Peyer's patch (tissue), 4 donors: ENCODE results near the gene RFC1. TPM values are rescaled to one million over a fixed set of nuclear protein-coding genes. Genes with fewer than 3 reads are reported as not detected.

Experiments used
- DNase-seq, 3 donors: peaks; one replicate each; pipeline ENCODE4 v3.0.0-alpha.2; 2017 to 2019
- H3K27ac ChIP-seq, 4 donors: fragments of 200-600 bp; sonication (generic); one replicate each; pipeline ENCODE4 v1.5.1; 2016 to 2019
- H3K27me3 ChIP-seq, 2 donors: fragments of 200-600 bp; sonication (generic); one replicate each; pipeline ENCODE4 v1.5.1; 2019
- H3K36me3 ChIP-seq, 3 donors: fragments of 200-600 bp; sonication (generic); one replicate each; pipeline ENCODE4 v1.5.1; 2016 to 2019
- H3K4me1 ChIP-seq, 4 donors: fragments of 200-600 bp; sonication (generic); one replicate each; pipeline ENCODE4 v1.5.1; 2016 to 2019
- H3K4me3 ChIP-seq, 4 donors: fragments of 200-600 bp; sonication (generic); 1 replicate in 3 of 4; 2 replicates in 1 of 4; pipeline ENCODE4 v1.5.1; 2016 to 2019; ENCODE audit warnings: mild to moderate bottlenecking in 1 of 4
- H3K9me3 ChIP-seq, 4 donors: fragments of 200-600 bp; sonication (generic); one replicate each; pipeline ENCODE4 v1.5.1; 2016 to 2019; ENCODE audit warnings: mild to moderate bottlenecking in 1 of 4
- CTCF ChIP-seq, 6 experiments: fragments of 450-650 bp in 4 of 6; fragments of 200-600 bp in 2 of 6; sonication (generic) in 1 of 6; IDR thresholded peaks; one replicate each; pipeline ENCODE4 v1.5.1; 2017 to 2019; ENCODE audit warnings: antibody characterized with exemption in 6 of 6, mild to moderate bottlenecking in 3 of 6, moderate library complexity in 1 of 6
- POLR2A ChIP-seq, 2 donors: fragments of 450-650 bp; IDR thresholded peaks; one replicate each; pipeline ENCODE4 v1.5.1; 2017; ENCODE audit warnings: antibody characterized with exemption in 2 of 2, mild to moderate bottlenecking in 2 of 2, moderate library complexity in 2 of 2
- total RNA-seq, 4 donors: library from RNA; depleted of rRNA; stranded (reverse); fragments of >200 nt; gene quantifications; one replicate each; pipeline ENCODE4 v1.1.0, GENCODE V29; 2016

RFC1 gene
- total RNA-seq, 4 donors from 2014 or later = 15.0 to 49.5 (median 43.6) TPM

GRCh38 chr4:39286263-39286662 lies 79.9 kb downstream of the RFC1 start:
- no peak overlapping the region for H3K4me3 ChIP-seq
- no peak for DNase-seq
- TF ChIP-seq CTCF (IDR thresholded peaks at IDR 0.05) = no peak
- no peak for TF ChIP-seq POLR2A (IDR thresholded peaks at IDR 0.05)
- H3K9me3 ChIP-seq = no peaks in the 10 kb centered on the region
- no peaks in the 10 kb centered on the region for H3K27me3 ChIP-seq
- no peaks in the 10 kb centered on the region for H3K4me1 ChIP-seq
- no peak overlapping the region for H3K27ac ChIP-seq
- peaks cover 0 to 45% (median 0%) of the 10 kb centered on the region in 3 donors for H3K36me3 ChIP-seq

GRCh38 chr4:39285853-39286252 lies 80.3 kb downstream of the RFC1 start:
- peaks cover 0 to 41% (median 0%) of the 10 kb centered on the region in 3 donors for H3K36me3 ChIP-seq
- H3K4me3 ChIP-seq = no peak overlapping the region
- no peaks in the 10 kb centered on the region for H3K4me1 ChIP-seq
- DNase-seq = no peak
- no peaks in the 10 kb centered on the region for H3K27me3 ChIP-seq
- TF ChIP-seq CTCF (IDR thresholded peaks at IDR 0.05) = no peak
- TF ChIP-seq POLR2A (IDR thresholded peaks at IDR 0.05) = no peak
- H3K9me3 ChIP-seq = no peaks in the 10 kb centered on the region
- H3K27ac ChIP-seq = no peak overlapping the region

- no peak for DNase-seq
- TF ChIP-seq CTCF (IDR thresholded peaks at IDR 0.05) = no peak
- no peak for TF ChIP-seq POLR2A (IDR thresholded peaks at IDR 0.05)
- Histone ChIP-seq H3K27me3 (no peaks in the 10 kb centered on the region), H3K9me3 (no peaks in the 10 kb centered on the region), H3K36me3 (peaks cover 0 to 41% (median 0%) of the 10 kb centered on the region in 3 donors), H3K27ac (no peak overlapping the region), H3K4me3 (no peak overlapping the region), H3K4me1 (no peaks in the 10 kb centered on the region)
These were observed 80.9 kb downstream of the RFC1 start for GRCh38 chr4:39285111-39285795.

GRCh38 chr4:39280770-39281169 lies 85.4 kb downstream of the RFC1 start:
- H3K27me3 ChIP-seq = no peaks in the 10 kb centered on the region
- no peak overlapping the region for H3K27ac ChIP-seq
- no peak for DNase-seq
- H3K4me3 ChIP-seq = no peak overlapping the region
- H3K9me3 ChIP-seq = no peaks in the 10 kb centered on the region
- TF ChIP-seq POLR2A (IDR thresholded peaks at IDR 0.05) (no peak), CTCF (IDR thresholded peaks at IDR 0.05) (no peak)
- no peaks in the 10 kb centered on the region for H3K36me3 ChIP-seq
- H3K4me1 ChIP-seq = no peaks in the 10 kb centered on the region

- DNase-seq = no peak
- TF ChIP-seq CTCF (IDR thresholded peaks at IDR 0.05) = no peak
- TF ChIP-seq POLR2A (IDR thresholded peaks at IDR 0.05) = no peak
- H3K27me3 ChIP-seq = no peaks in the 10 kb centered on the region
- H3K4me1 ChIP-seq = no peaks in the 10 kb centered on the region
- H3K4me3 ChIP-seq = no peak overlapping the region
- no peak overlapping the region for H3K27ac ChIP-seq
- peaks cover 0 to 4% (median 0%) of the 10 kb centered on the region in 3 donors for H3K36me3 ChIP-seq
- H3K9me3 ChIP-seq = no peaks in the 10 kb centered on the region
These were observed 86.7 kb downstream of the RFC1 start for GRCh38 chr4:39279416-39279815.
